PC-9 (cell line): ENCODE measurements around the gene ROR2. TPM values are rescaled to one million over a fixed set of nuclear protein-coding genes. Genes with fewer than 3 reads are reported as not detected.
A peak's percentile ranks its signal among the peaks of the same experiment; 100 is the strongest.

Source experiments
- BruUV-seq: library from RNA; stranded (reverse); fragments of 400-500 nt; replicated peaks from 2 replicates; lab custom pipeline; 2021; lab: Mats Ljungman, UMichigan
- CTCF ChIA-PET: fragments of 300-600 bp; sonication (Branson Sonifier 250); formaldehyde crosslinking; loops from one replicate; lab custom pipeline; 2022; ENCODE audit warnings: antibody characterized with exemption; lab: Charles Lee
- POLR2A ChIA-PET: fragments of 300-600 bp; sonication (Branson Sonifier 250); formaldehyde crosslinking; loops from one replicate; lab custom pipeline; 2022; ENCODE audit warnings: antibody characterized with exemption; ENCODE audit not compliant: unreplicated experiment; lab: Charles Lee
- DNase-seq, 2 experiments: peaks; one replicate each; pipeline versions ENCODE4 v3.0.0 to v3.0.0-alpha.2; 2015 to 2022; ENCODE audit warnings: mixed read lengths in 1 of 2
- H2AFZ ChIP-seq: fragments of 200-600 bp; sonication (generic); 2 replicates; pipeline ENCODE4 v1.8.1; 2017; ENCODE audit warnings: antibody characterized with exemption
- H3F3A ChIP-seq: fragments of 200-600 bp; sonication (generic); 2 replicates; pipeline ENCODE4 v1.8.1; 2017; ENCODE audit warnings: antibody characterized with exemption, mild to moderate bottlenecking, low read depth; ENCODE audit not compliant: insufficient read depth
- H3K27ac ChIP-seq: fragments of 200-600 bp; sonication (generic); 2 replicates; pipeline ENCODE4 v1.6.1; 2016; ENCODE audit warnings: mixed run types
- H3K27me3 ChIP-seq: fragments of 200-600 bp; sonication (generic); 2 replicates; pipeline ENCODE4 v1.6.1; 2016; ENCODE audit warnings: low read depth, mixed run types; ENCODE audit not compliant: insufficient read depth
- H3K36me3 ChIP-seq: fragments of 200-600 bp; sonication (generic); 2 replicates; pipeline ENCODE4 v1.6.1; 2016; ENCODE audit warnings: low read depth, mixed run types
- H3K4me1 ChIP-seq: fragments of 200-600 bp; sonication (generic); replicated peaks from 2 replicates; pipeline ENCODE4 v1.6.1; 2016; ENCODE audit warnings: mixed run types; ENCODE audit not compliant: insufficient read depth
- H3K4me2 ChIP-seq: fragments of 200-600 bp; sonication (generic); 2 replicates; pipeline ENCODE4 v1.6.1; 2017; ENCODE audit warnings: mixed run types
- H3K4me3 ChIP-seq: fragments of 200-600 bp; sonication (generic); 2 replicates; pipeline ENCODE4 v1.6.1; 2016; ENCODE audit warnings: mixed run types
- H3K79me2 ChIP-seq: fragments of 200-600 bp; sonication (generic); 2 replicates; pipeline ENCODE4 v1.6.1; 2017; ENCODE audit warnings: low read depth, mixed run types
- H3K9me2 ChIP-seq: fragments of 200-600 bp; sonication (generic); 2 replicates; pipeline ENCODE4 v1.8.1; 2017; ENCODE audit warnings: mild to moderate bottlenecking; ENCODE audit not compliant: insufficient read depth
- H3K9me3 ChIP-seq: fragments of 200-600 bp; sonication (generic); 2 replicates; pipeline ENCODE4 v1.8.1; 2016; ENCODE audit warnings: low read depth; ENCODE audit not compliant: insufficient read depth
- H4K20me1 ChIP-seq: fragments of 200-600 bp; sonication (generic); 2 replicates; pipeline ENCODE4 v1.8.1; 2017; ENCODE audit not compliant: insufficient read depth
- EZH2 ChIP-seq: fragments of 200-600 bp; sonication (generic); IDR thresholded peaks from 2 replicates; pipeline ENCODE4 v1.8.0; 2017; ENCODE audit warnings: antibody characterized with exemption, low read depth
- intact Hi-C: fragments of 100-400 bp; cut with micrococcal nuclease; formaldehyde crosslinking; loops from one replicate; pipeline ENCODE4 v1.10.0; 2022; ENCODE audit not compliant: unreplicated experiment
- total RNA-seq: library from RNA; stranded (reverse); gene quantifications from 2 replicates; pipeline ENCODE4 v1.2.3, GENCODE V29; 2021
- TF ChIP-seq, protein P1 (sequence below): fragments of 200-600 bp; sonication (generic); conservative IDR thresholded peaks from 2 replicates; pipeline ENCODE4 v1.6.1; 2017; ENCODE audit warnings: mixed run types, antibody characterized with exemption, mild to moderate bottlenecking, moderate library complexity

ROR2 gene
- total RNA-seq, 1 experiment from 2014 or later: not detected

DNA sequence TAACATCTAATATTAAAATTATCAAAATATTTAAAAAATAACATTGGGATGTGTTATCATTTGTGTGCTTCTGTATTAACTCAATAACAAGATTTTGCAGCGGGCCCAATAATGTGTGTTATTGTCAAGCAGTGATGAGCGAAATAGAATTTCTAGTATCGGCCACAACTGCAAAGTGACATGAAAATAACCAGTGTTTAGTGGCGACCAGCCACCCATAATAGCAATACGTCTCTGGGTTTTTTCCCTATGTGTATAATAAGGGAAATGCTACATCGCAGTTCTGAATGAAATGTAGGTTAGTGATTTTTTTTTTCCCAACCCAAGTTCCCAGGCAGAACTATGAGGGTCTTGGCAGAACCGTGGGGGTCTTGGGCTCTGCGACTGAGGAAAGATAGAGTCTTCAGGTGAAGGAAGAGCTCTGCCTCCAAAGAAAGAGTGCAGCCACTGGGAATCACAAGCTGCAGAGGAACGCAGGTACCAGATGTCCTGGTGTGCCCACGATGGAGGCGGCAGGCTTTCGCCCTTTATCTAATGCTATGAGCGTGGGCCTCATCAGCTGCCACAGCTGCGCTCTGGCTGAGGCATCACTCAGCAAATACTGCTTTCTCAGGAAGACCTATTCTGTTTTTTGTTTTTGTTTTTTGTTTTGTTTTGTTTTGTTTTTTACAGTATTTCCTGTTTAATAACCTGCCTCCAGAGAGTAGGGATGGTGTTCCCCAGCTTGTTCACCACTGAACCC is 235.0 kb downstream of the ROR2 start:
- DNase-seq: no peak
- ChIA-PET CTCF (no interaction called here), POLR2A (no interaction called here)
- H3K27ac ChIP-seq: no peak overlapping the region
- no peaks in the 10 kb centered on the region for H4K20me1 ChIP-seq
- TF ChIP-seq, protein P1, sequence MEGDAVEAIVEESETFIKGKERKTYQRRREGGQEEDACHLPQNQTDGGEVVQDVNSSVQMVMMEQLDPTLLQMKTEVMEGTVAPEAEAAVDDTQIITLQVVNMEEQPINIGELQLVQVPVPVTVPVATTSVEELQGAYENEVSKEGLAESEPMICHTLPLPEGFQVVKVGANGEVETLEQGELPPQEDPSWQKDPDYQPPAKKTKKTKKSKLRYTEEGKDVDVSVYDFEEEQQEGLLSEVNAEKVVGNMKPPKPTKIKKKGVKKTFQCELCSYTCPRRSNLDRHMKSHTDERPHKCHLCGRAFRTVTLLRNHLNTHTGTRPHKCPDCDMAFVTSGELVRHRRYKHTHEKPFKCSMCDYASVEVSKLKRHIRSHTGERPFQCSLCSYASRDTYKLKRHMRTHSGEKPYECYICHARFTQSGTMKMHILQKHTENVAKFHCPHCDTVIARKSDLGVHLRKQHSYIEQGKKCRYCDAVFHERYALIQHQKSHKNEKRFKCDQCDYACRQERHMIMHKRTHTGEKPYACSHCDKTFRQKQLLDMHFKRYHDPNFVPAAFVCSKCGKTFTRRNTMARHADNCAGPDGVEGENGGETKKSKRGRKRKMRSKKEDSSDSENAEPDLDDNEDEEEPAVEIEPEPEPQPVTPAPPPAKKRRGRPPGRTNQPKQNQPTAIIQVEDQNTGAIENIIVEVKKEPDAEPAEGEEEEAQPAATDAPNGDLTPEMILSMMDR: no peak
- no peak for TF ChIP-seq EZH2
- H2AFZ ChIP-seq: no peak overlapping the region
- H3F3A ChIP-seq: peaks cover 8% of the 10 kb centered on the region
- intact Hi-C loops: no loop called here
- peak overlapping the region; percentile 51; the same call in 1 of the 2 replicates for H3K4me2 ChIP-seq
- no peaks in the 10 kb centered on the region for H3K79me2 ChIP-seq
- no peaks in the 10 kb centered on the region for H3K4me1 ChIP-seq
- BruUV-seq: no TSS peak
- H3K9me2 ChIP-seq: no peaks in the 10 kb centered on the region
- no peaks in the 10 kb centered on the region for H3K36me3 ChIP-seq
- H3K27me3 ChIP-seq: peaks cover 33% of the 10 kb centered on the region
- H3K4me3 ChIP-seq: no peak overlapping the region
- H3K9me3 ChIP-seq: no peaks in the 10 kb centered on the region

DNA sequence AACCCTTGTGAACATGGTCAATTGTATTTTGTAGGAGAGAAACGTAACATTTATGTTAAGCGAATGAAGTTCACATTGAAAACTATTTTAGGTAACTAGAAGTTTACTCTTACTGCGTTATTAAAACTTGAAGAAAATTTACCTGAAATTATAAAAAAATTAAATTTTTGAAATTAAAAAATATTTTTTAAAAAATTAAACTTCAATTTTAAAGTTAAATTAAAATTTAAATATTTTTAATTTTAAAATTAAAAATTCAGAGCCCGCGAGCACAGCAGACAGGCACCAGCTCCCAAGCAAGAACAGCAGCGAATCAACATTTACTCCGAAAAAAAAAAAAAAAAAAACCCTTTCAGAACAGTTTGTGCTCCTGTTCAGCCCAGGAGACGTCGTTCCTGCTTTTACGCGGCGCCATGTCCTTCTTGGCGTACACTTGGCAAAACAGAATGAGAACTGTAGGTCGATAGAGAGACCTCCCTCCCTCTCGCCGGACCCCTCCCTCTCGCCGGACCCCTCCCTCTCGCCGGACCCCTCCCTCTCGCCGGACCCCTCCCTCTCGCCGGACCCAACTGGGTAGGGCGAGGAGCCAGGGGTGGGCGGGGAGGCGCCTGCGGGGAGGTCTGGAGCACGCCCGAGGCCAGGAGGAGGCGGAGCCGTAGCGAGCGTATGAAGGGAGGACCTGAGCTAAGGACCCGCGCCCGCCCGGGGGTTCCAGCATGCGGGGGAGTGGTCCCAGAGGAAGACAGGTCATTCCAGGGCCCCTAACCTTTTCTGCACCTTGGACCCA is 235.8 kb downstream of the ROR2 start:
- POLR2A ChIA-PET: no interaction called here
- H2AFZ ChIP-seq: no peak overlapping the region
- CTCF ChIA-PET: no interaction called here

DNA sequence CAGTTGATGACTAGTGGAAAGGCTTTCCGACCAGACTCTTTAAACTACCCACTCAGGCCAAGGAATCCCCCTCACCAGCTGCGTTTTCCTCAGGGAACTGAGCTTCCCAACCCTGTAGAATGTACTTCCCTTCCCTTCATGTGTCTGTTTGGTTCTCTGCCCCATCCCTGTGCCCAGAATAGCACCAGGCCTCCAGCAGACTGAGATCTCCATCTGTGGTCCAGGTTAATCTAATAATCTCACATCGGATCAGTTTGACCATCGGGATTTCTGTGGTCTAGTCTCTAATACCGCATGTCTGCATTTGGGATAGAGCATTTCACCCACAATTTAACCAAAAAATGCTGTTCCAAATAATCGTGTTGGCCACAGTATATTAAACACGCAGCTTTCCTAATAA is 237.2 kb downstream of the ROR2 start:
- Histone ChIP-seq H3K9me3 (no peaks in the 10 kb centered on the region), H3K27ac (no peak overlapping the region), H3K4me1 (no peaks in the 10 kb centered on the region), H2AFZ (no peak overlapping the region), H3K27me3 (peaks cover 14% of the 10 kb centered on the region), H3K9me2 (no peaks in the 10 kb centered on the region), H3F3A (peaks cover 8% of the 10 kb centered on the region), H3K4me3 (no peak overlapping the region), H3K79me2 (no peaks in the 10 kb centered on the region), H4K20me1 (no peaks in the 10 kb centered on the region), H3K36me3 (no peaks in the 10 kb centered on the region), H3K4me2 (no peak overlapping the region)
- no peak for TF ChIP-seq EZH2
- TF ChIP-seq, protein P1: no peak
- intact Hi-C loops: no loop called here
- DNase-seq: no peak
- ChIA-PET POLR2A (no interaction called here), CTCF (no interaction called here)
- no TSS peak for BruUV-seq

More for the DNA sequence above, 235.8 kb downstream of the ROR2 start:
- Histone ChIP-seq H3K27ac (no peak overlapping the region), H3K9me3 (no peaks in the 10 kb centered on the region), H3K4me2 (peak overlapping the region; percentile 51), H3K36me3 (no peaks in the 10 kb centered on the region), H4K20me1 (no peaks in the 10 kb centered on the region), H3K4me3 (peak overlapping the region; percentile 41; the same call in 1 of the 2 replicates), H3K79me2 (no peaks in the 10 kb centered on the region), H3K27me3 (peaks cover 25% of the 10 kb centered on the region), H3K4me1 (no peaks in the 10 kb centered on the region), H3F3A (peaks cover 8% of the 10 kb centered on the region), H3K9me2 (no peaks in the 10 kb centered on the region)
- intact Hi-C loops: no loop called here
- BruUV-seq: no TSS peak
- DNase-seq: no peak
- TF ChIP-seq EZH2: no peak
- TF ChIP-seq, protein P1: no peak
